Esophagus muscularis mucosa (tissue), 4 donors: ENCODE results near the gene GPR78. TPM values are rescaled to one million over a fixed set of nuclear protein-coding genes. Genes with fewer than 3 reads are reported as not detected.

ENCODE experiments used
- DNase-seq: peaks from one replicate; pipeline ENCODE4 v3.0.0-alpha.2; 2017; ENCODE audit errors: extremely low spot score
- H3K27ac ChIP-seq, 4 donors: fragments of 200-600 bp; sonication (generic); replicated peaks in 1 of 4; 1 replicate in 3 of 4; 2 replicates in 1 of 4; pipeline ENCODE4 v1.5.1; 2016 to 2019; ENCODE audit warnings: mild to moderate bottlenecking in 1 of 4
- H3K27me3 ChIP-seq, 4 donors: fragments of 200-600 bp; sonication (generic); one replicate each; pipeline versions ENCODE4 v1.5.1 to v1.6.0; 2016 to 2019
- H3K36me3 ChIP-seq, 4 donors: fragments of 200-600 bp; sonication (generic); one replicate each; pipeline ENCODE4 v1.5.1; 2016 to 2019
- H3K4me1 ChIP-seq, 4 donors: fragments of 200-600 bp; sonication (generic); one replicate each; pipeline ENCODE4 v1.5.1; 2016 to 2019
- H3K4me3 ChIP-seq, 4 donors: fragments of 200-600 bp; sonication (generic); 1 replicate in 2 of 4; 2 replicates in 2 of 4; pipeline ENCODE4 v1.5.1; 2016 to 2019; ENCODE audit warnings: mild to moderate bottlenecking in 4 of 4, moderate library complexity in 1 of 4
- H3K9me3 ChIP-seq, 4 donors: fragments of 200-600 bp; sonication (generic); 1 replicate in 3 of 4; 2 replicates in 1 of 4; pipeline ENCODE4 v1.5.1; 2016 to 2019
- CTCF ChIP-seq, 3 experiments: fragments of 200-600 bp in 2 of 3; fragments of 450-650 bp in 1 of 3; sonication (generic) in 2 of 3; IDR thresholded peaks; one replicate each; pipeline ENCODE4 v1.5.1; 2017 to 2019; ENCODE audit warnings: antibody characterized with exemption in 3 of 3, mild to moderate bottlenecking in 2 of 3, moderate library complexity in 1 of 3
- EP300 ChIP-seq: sonication (generic); formaldehyde crosslinking; IDR thresholded peaks from one replicate; pipeline ENCODE4 v1.6.1; 2017; ENCODE audit warnings: antibody characterized with exemption
- POLR2A ChIP-seq: fragments of 450-650 bp; IDR thresholded peaks from one replicate; pipeline ENCODE4 v1.6.1; 2017; ENCODE audit warnings: antibody characterized with exemption, moderate library complexity, mild to moderate bottlenecking, low read depth
- POLR2AphosphoS5 ChIP-seq, 2 donors: sonication (generic); formaldehyde crosslinking; IDR thresholded peaks; one replicate each; pipeline ENCODE4 v1.6.1; 2017; ENCODE audit warnings: antibody characterized with exemption in 2 of 2
- WGBS: methylation state at CpG from one replicate; pipeline ENCODE4 v1.1.5; 2018; 5-methylcytosine and 5-hydroxymethylcytosine counted together
- intact Hi-C: fragments of 100-400 bp; cut with DNase I; formaldehyde crosslinking; loops from one replicate; pipeline ENCODE4 v1.15.1; 2023
- total RNA-seq, 4 donors: library from RNA; depleted of rRNA; stranded (reverse); fragments of >200 nt; gene quantifications; one replicate each; pipeline versions ENCODE4 v1.1.0 to v1.2.1, GENCODE V29; 2016

Gene GPR78
- total RNA-seq, 4 donors from 2014 or later: not detected

- Histone ChIP-seq H3K27me3 (peaks cover 0 to 69% (median 15%) of the 10 kb centered on the region in 4 donors), H3K4me3 (peak within 1 kb of the TSS; percentile 1 to 46 (median 30)), H3K4me1 (peaks cover 5 to 22% (median 21%) of the 10 kb centered on the region in 4 donors), H3K9me3 (no peaks in the 10 kb centered on the region), H3K27ac (no peak within 1 kb of the TSS), H3K36me3 (no peaks in the 10 kb centered on the region)
- no peak for DNase-seq
- intact Hi-C loops: loop anchor here (5.0 to 10.0 kb wide), 3 partner anchors 58 to 350 kb away; no protein-coding TSS in a partner anchor
- TF ChIP-seq POLR2AphosphoS5 (IDR thresholded peaks at IDR 0.05) (no peak), POLR2A (no peak), CTCF (IDR thresholded peaks at IDR 0.05) (no peak), EP300 (no peak)
- WGBS: 0% methylated on average over 10 of the region's 58 CpGs
Measured at GRCh38 chr4:8592366-8593263, 12.4 kb downstream of the GPR78 start, which contains the start of gene CPZ. CPZ (plus strand) TSS chr4:8592765; CDS start chr4:8592834, 69 bp downstream.

GRCh38 chr4:8593264-8594096 is 13.3 kb downstream of the GPR78 start:
- no peak for DNase-seq
- Histone ChIP-seq H3K4me3 (peak overlapping the region; percentile 1 to 46 (median 30)), H3K27ac (no peak overlapping the region), H3K4me1 (peaks cover 5 to 22% (median 21%) of the 10 kb centered on the region in 4 donors), H3K27me3 (peaks cover 0 to 60% (median 15%) of the 10 kb centered on the region in 4 donors), H3K9me3 (no peaks in the 10 kb centered on the region), H3K36me3 (no peaks in the 10 kb centered on the region)
- WGBS: 45% methylated on average over 13 of the region's 24 CpGs
- intact Hi-C loops: loop anchor here (5.0 to 10.0 kb wide), 3 partner anchors 59 to 351 kb away; no protein-coding TSS in a partner anchor
- TF ChIP-seq EP300 (no peak), POLR2AphosphoS5 (IDR thresholded peaks at IDR 0.05) (no peak), POLR2A (no peak), CTCF (IDR thresholded peaks at IDR 0.05) (no peak)

GRCh38 chr4:8594097-8595038 is 14.2 kb downstream of the GPR78 start:
- Histone ChIP-seq H3K27me3 (peaks cover 0 to 53% (median 15%) of the 10 kb centered on the region in 4 donors), H3K9me3 (no peaks in the 10 kb centered on the region), H3K36me3 (no peaks in the 10 kb centered on the region), H3K4me1 (peaks cover 5 to 22% (median 21%) of the 10 kb centered on the region in 4 donors), H3K27ac (no peak overlapping the region), H3K4me3 (no peak overlapping the region)
- no peak for DNase-seq
- 55% methylated on average over 22 of the region's 24 CpGs for WGBS
- no peak for TF ChIP-seq EP300
- TF ChIP-seq POLR2AphosphoS5 (IDR thresholded peaks at IDR 0.05): no peak
- no peak for TF ChIP-seq POLR2A
- peak; percentile 60 to 67 (median 60) for TF ChIP-seq CTCF (IDR thresholded peaks at IDR 0.05)
- intact Hi-C loops: loop anchor here (5.0 to 10.0 kb wide), 3 partner anchors 60 to 352 kb away; no protein-coding TSS in a partner anchor
